IMR-90 (cell line): ENCODE data around the gene KCNMA1. TPM values are rescaled to one million over a fixed set of nuclear protein-coding genes. Genes with fewer than 3 reads are reported as not detected.

Experiments used
- ATAC-seq: fragments of 200-7000 bp; cut with Tn5 transposase; 2 replicates; pipeline ENCODE4 v1.9.1; 2020; ENCODE audit warnings: low read depth, mild to moderate bottlenecking, moderate library complexity
- BruUV-seq: library from RNA; stranded (reverse); fragments of 400-500 nt; replicated peaks from 2 replicates; lab custom pipeline; 2021; lab: Mats Ljungman, UMichigan
- CTCF ChIA-PET: fragments of 300-600 bp; formaldehyde crosslinking; extraction: SDS; loops from one replicate; lab custom pipeline; 2021; ENCODE audit warnings: antibody characterized with exemption; lab: Yijun Ruan, JAX
- POLR2A ChIA-PET: fragments of 300-600 bp; sonication (Branson Sonifier 250); formaldehyde crosslinking; loops from one replicate; lab custom pipeline; 2022; ENCODE audit warnings: antibody characterized with exemption; ENCODE audit not compliant: unreplicated experiment; lab: Charles Lee
- DNase-seq: peaks from one replicate; pipeline ENCODE4 v3.0.0; 2013
- H2AFZ ChIP-seq: replicated peaks from 2 replicates; pipeline ENCODE3; 2013; ENCODE audit warnings: low read length, mild to moderate bottlenecking; ENCODE audit not compliant: poor library complexity
- H2AK5ac ChIP-seq: 2 replicates; pipeline ENCODE4 v1.6.1; 2013; ENCODE audit warnings: low read depth, low read length, inconsistent platforms
- H2AK9ac ChIP-seq: replicated peaks from 2 replicates; pipeline ENCODE3; 2013; ENCODE audit warnings: mild to moderate bottlenecking, low read depth, low read length, moderate library complexity; ENCODE audit not compliant: poor library complexity
- H2BK120ac ChIP-seq: 2 replicates; pipeline ENCODE4 v1.6.1; 2013; ENCODE audit warnings: low read depth, low read length, inconsistent platforms
- H2BK15ac ChIP-seq: 3 replicates; pipeline ENCODE4 v1.6.1; 2013; ENCODE audit warnings: low read depth, low read length, inconsistent platforms
- H2BK20ac ChIP-seq: 2 replicates; pipeline ENCODE4 v1.6.1; 2013; ENCODE audit warnings: low read depth, mild to moderate bottlenecking, inconsistent platforms, low read length, moderate library complexity
- H2BK5ac ChIP-seq: 2 replicates; pipeline ENCODE4 v1.6.1; 2013; ENCODE audit warnings: mild to moderate bottlenecking, low read depth, low read length, inconsistent platforms; ENCODE audit not compliant: poor library complexity, severe bottlenecking
- H3K14ac ChIP-seq: replicated peaks from 2 replicates; pipeline ENCODE4 v1.6.1; 2013; ENCODE audit warnings: low read depth, low read length, inconsistent platforms
- H3K18ac ChIP-seq: 2 replicates; pipeline ENCODE4 v1.6.1; 2013; ENCODE audit warnings: low read depth, low read length, control low read depth
- H3K23ac ChIP-seq: 2 replicates; pipeline ENCODE4 v1.6.1; 2013; ENCODE audit warnings: low read depth, low read length, inconsistent platforms
- H3K27ac ChIP-seq: 2 replicates; pipeline ENCODE4 v1.5.1; 2013; ENCODE audit warnings: mild to moderate bottlenecking, control low read depth, low read length; ENCODE audit not compliant: insufficient read depth
- H3K27me3 ChIP-seq: 2 replicates; pipeline ENCODE4 v1.6.1; 2013; ENCODE audit warnings: low read length; ENCODE audit not compliant: control insufficient read depth, insufficient read depth
- H3K36me3 ChIP-seq: 2 replicates; pipeline ENCODE4 v1.6.1; 2013; ENCODE audit warnings: low read length, mixed read lengths; ENCODE audit not compliant: control insufficient read depth, insufficient read depth
- H3K4ac ChIP-seq: 2 replicates; pipeline ENCODE4 v1.6.1; 2013; ENCODE audit warnings: low read depth, low read length, inconsistent platforms
- H3K4me1 ChIP-seq: 2 replicates; pipeline ENCODE4 v1.6.1; 2013; ENCODE audit warnings: low read length, mixed read lengths; ENCODE audit not compliant: control insufficient read depth, insufficient read depth
- H3K4me2 ChIP-seq: 2 replicates; pipeline ENCODE4 v1.6.1; 2013; ENCODE audit warnings: low read depth, mild to moderate bottlenecking, control low read depth, low read length, moderate library complexity
- H3K4me3 ChIP-seq: 2 replicates; pipeline ENCODE4 v1.5.1; 2013; ENCODE audit warnings: low read depth, mild to moderate bottlenecking, control low read depth, low read length, moderate library complexity; ENCODE audit not compliant: insufficient read depth
- H3K56ac ChIP-seq: 2 replicates; pipeline ENCODE4 v1.6.1; 2013; ENCODE audit warnings: low read length, inconsistent platforms; ENCODE audit not compliant: insufficient read depth; ENCODE audit errors: extremely low read depth
- H3K79me1 ChIP-seq, 2 experiments: 2 replicates each; pipeline ENCODE4 v1.6.1; 2013; ENCODE audit warnings: low read length in 2 of 2, inconsistent platforms in 1 of 2, low read depth in 1 of 2
- H3K9ac ChIP-seq: 2 replicates; pipeline ENCODE4 v1.6.1; 2013; ENCODE audit warnings: low read depth, low read length, control low read depth
- H3K9me1 ChIP-seq: 2 replicates; pipeline ENCODE4 v1.6.1; 2013; ENCODE audit warnings: low read length, inconsistent platforms; ENCODE audit not compliant: insufficient read depth
- H3K9me3 ChIP-seq: 2 replicates; pipeline ENCODE4 v1.6.1; 2013; ENCODE audit warnings: low read length; ENCODE audit not compliant: control insufficient read depth, insufficient read depth
- H4K20me1 ChIP-seq: 2 replicates; pipeline ENCODE4 v1.6.1; 2013; ENCODE audit warnings: low read length, inconsistent platforms; ENCODE audit not compliant: insufficient read depth
- H4K5ac ChIP-seq: 2 replicates; pipeline ENCODE4 v1.6.1; 2013; ENCODE audit warnings: mild to moderate bottlenecking, low read depth, low read length, control low read depth
- H4K8ac ChIP-seq, 2 experiments: 2 replicates each; pipeline ENCODE4 v1.6.1; 2013; ENCODE audit warnings: low read depth in 2 of 2, low read length in 2 of 2, control low read depth in 1 of 2, inconsistent platforms in 1 of 2
- H4K91ac ChIP-seq: 2 replicates; pipeline ENCODE4 v1.6.1; 2013; ENCODE audit warnings: low read depth, low read length, inconsistent platforms; ENCODE audit not compliant: insufficient read depth
- BHLHE40 ChIP-seq: fragments of 150-350 bp; IDR thresholded peaks from 2 replicates; pipeline ENCODE4 v1.6.1; 2016; ENCODE audit warnings: mild to moderate bottlenecking, low read depth, low read length
- CEBPB ChIP-seq: IDR thresholded peaks from 2 replicates; pipeline ENCODE4 v1.6.1; 2012; ENCODE audit warnings: low read depth, low read length, improper control_type of control experiment
- FOS ChIP-seq: fragments of 150-350 bp; IDR thresholded peaks from 2 replicates; pipeline ENCODE4 v1.6.1; 2016; ENCODE audit warnings: low read depth, low read length
- MAFK ChIP-seq: IDR thresholded peaks from 2 replicates; pipeline ENCODE4 v1.6.1; 2012; ENCODE audit warnings: low read depth, low read length, improper control_type of control experiment
- MAZ ChIP-seq: IDR thresholded peaks from 2 replicates; pipeline ENCODE4 v1.6.1; 2012; ENCODE audit warnings: low read depth, mild to moderate bottlenecking, low read length, improper control_type of control experiment, moderate library complexity, borderline replicate concordance
- MXI1 ChIP-seq: IDR thresholded peaks from 2 replicates; pipeline ENCODE4 v1.6.1; 2012; ENCODE audit warnings: low read depth, mild to moderate bottlenecking, low read length, moderate library complexity, borderline replicate concordance
- NFE2L2 ChIP-seq: fragments of 150-350 bp; IDR thresholded peaks from 2 replicates; pipeline ENCODE4 v1.6.1; 2016; ENCODE audit warnings: low read depth, mild to moderate bottlenecking, low read length
- POLR2A ChIP-seq: IDR thresholded peaks from 2 replicates; pipeline ENCODE4 v1.6.1; 2012; ENCODE audit warnings: mild to moderate bottlenecking, low read depth, low read length
- RCOR1 ChIP-seq: IDR thresholded peaks from 2 replicates; pipeline ENCODE4 v1.6.1; 2012; ENCODE audit warnings: mild to moderate bottlenecking, low read length, improper control_type of control experiment; ENCODE audit not compliant: insufficient replicate concordance
- RFX5 ChIP-seq: IDR thresholded peaks from 2 replicates; pipeline ENCODE4 v1.8.0; 2012; ENCODE audit warnings: low read depth, mild to moderate bottlenecking, low read length, moderate library complexity
- SMC3 ChIP-seq: fragments of 150-350 bp; IDR thresholded peaks from 2 replicates; pipeline ENCODE4 v1.6.1; 2016; ENCODE audit warnings: low read depth, mild to moderate bottlenecking, antibody characterized with exemption, low read length, moderate library complexity
- WGBS, 2 experiments: methylation state at CpG; one replicate each; pipeline versions ENCODE4 v1.1.5 to v1.1.7; 2013; ENCODE audit warnings: missing lambda C conversion rate in 2 of 2; ENCODE audit not compliant: insufficient read length in 1 of 2; ENCODE audit errors: extremely low coverage in 2 of 2; 5-methylcytosine and 5-hydroxymethylcytosine counted together
- dilution Hi-C: fragments of 300-500 bp; cut with HindIII; formaldehyde crosslinking; loops from one replicate; pipeline ENCODE4 v1.14.3; 2018; ENCODE audit warnings: low sequenced_read_pairs; ENCODE audit not compliant: unreplicated experiment
- in situ Hi-C: fragments of 300-500 bp; cut with MboI; formaldehyde crosslinking; loops from 3 replicates; pipeline ENCODE4 v1.14.3; 2019; ENCODE audit warnings: low sequenced_read_pairs, inconsistent platforms, mixed read lengths
- intact Hi-C: fragments of 100-400 bp; cut with micrococcal nuclease; formaldehyde crosslinking; loops from 2 replicates; pipeline ENCODE4 v1.10.0; 2022
- polyA plus RNA-seq, 3 experiments: library from polyadenylated mRNA; depleted of rRNA; stranded (reverse); fragments of >200 nt; gene quantifications; 2 replicates each; pipeline ENCODE4 v1.2.3, GENCODE V29; 2012; ENCODE audit warnings: low replicate concordance in 1 of 3
- total RNA-seq: library from RNA; depleted of rRNA; stranded (reverse); fragments of >200 nt; gene quantifications from 2 replicates; pipeline ENCODE4 v1.2.3, GENCODE V29; 2012
- TF ChIP-seq, protein P1 (sequence below): fragments of 150-350 bp; IDR thresholded peaks from 2 replicates; pipeline ENCODE4 v1.6.1; 2017; ENCODE audit warnings: mild to moderate bottlenecking, antibody characterized with exemption, low read length, low read depth

KCNMA1 gene
- total and polyA plus RNA-seq, 2 of the 4 experiments (the other 2 are of a cell fraction), result 25.6 to 29.6 TPM

DNA sequence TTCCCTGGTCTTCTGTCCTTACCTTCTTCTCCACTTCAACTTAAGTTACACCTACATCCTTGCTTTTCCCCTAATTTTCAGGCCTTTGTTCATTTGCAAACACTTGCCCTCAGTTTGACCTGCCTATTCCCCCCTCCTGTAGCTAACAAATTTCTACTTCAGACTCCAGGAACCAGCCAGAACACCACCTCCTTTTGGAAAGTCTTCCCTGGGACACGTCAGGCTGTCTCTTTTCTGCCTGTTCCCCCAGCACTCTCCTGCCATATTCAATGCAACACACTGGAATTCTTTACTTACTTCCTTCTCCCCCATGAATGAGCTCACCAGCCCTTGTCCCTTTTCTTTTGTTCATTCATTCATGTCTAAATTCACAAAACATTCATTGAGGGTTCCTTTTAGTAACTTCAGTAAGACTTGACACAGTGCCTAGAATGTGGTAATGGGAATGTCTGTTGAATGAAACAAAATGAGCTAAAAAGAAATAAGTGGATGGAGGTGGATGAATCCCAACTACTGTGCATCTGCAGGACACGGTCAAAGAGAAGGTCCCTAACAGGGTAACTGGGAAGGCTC, 478.0 kb downstream of the KCNMA1 start:
- Histone ChIP-seq H3K4me2 (no peak overlapping the region), H3K4me1 (peaks cover 25% of the 10 kb centered on the region), H4K91ac (peak overlapping the region; percentile 24), H3K9me1 (peaks cover 40% of the 10 kb centered on the region), H2AFZ (no peak overlapping the region), H3K79me1 (peaks cover 0 to 14% of the 10 kb centered on the region in 2 experiments; a peak in 2 of 4 replicates), H3K23ac (peak overlapping the region; percentile 70), H4K5ac (no peak overlapping the region), H4K8ac (peak overlapping the region in 1 of 2 experiments; percentile 39; a peak in 2 of 4 replicates), H2AK9ac (peak overlapping the region; percentile 3), H3K14ac (peak overlapping the region; percentile 38), H3K9ac (no peak overlapping the region), H2BK20ac (peak overlapping the region; percentile 77), H2BK120ac (peak overlapping the region; percentile 36; the same call in 1 of the 2 replicates), H3K36me3 (no peaks in the 10 kb centered on the region), H3K9me3 (no peaks in the 10 kb centered on the region), H3K18ac (peak overlapping the region; percentile 8; the same call in 1 of the 2 replicates), H3K4me3 (no peak overlapping the region), H2BK15ac (peak overlapping the region; percentile 52; the same call in 1 of the 3 replicates), H2AK5ac (peak overlapping the region; percentile 79), H4K20me1 (peaks cover 8% of the 10 kb centered on the region; the same call in 1 of the 2 replicates), H2BK5ac (peak overlapping the region; percentile 75), H3K27me3 (no peaks in the 10 kb centered on the region), H3K56ac (no peak overlapping the region), H3K27ac (no peak overlapping the region), H3K4ac (peak overlapping the region; percentile 60)
- POLR2A ChIA-PET, result no interaction called here
- intact Hi-C loops (no loop called here), in situ Hi-C loops (no loop called here), dilution Hi-C loops (no loop called here)
- TF ChIP-seq SMC3, result no peak
- TF ChIP-seq FOS, result no peak
- TF ChIP-seq CEBPB, result no peak
- TF ChIP-seq RCOR1, result no peak
- no peak for TF ChIP-seq MAFK
- no peak for TF ChIP-seq MXI1
- no peak for TF ChIP-seq NFE2L2
- TF ChIP-seq BHLHE40, result no peak
- no peak for TF ChIP-seq MAZ
- TF ChIP-seq, protein P1, sequence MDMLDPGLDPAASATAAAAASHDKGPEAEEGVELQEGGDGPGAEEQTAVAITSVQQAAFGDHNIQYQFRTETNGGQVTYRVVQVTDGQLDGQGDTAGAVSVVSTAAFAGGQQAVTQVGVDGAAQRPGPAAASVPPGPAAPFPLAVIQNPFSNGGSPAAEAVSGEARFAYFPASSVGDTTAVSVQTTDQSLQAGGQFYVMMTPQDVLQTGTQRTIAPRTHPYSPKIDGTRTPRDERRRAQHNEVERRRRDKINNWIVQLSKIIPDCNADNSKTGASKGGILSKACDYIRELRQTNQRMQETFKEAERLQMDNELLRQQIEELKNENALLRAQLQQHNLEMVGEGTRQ, result no peak
- TF ChIP-seq RFX5, result no peak
- no peak for TF ChIP-seq POLR2A
- ATAC-seq (no peak), DNase-seq (peak; percentile 42)
- WGBS, 2 experiments, result no CpG with 5 or more reads among the region's 2 CpGs
- CTCF ChIA-PET, result no interaction called here
- BruUV-seq, result no TSS peak
